ENCODE results near the gene LMCD1. TPM values are rescaled to one million over a fixed set of nuclear protein-coding genes. Genes with fewer than 3 reads are reported as not detected.
"Not testable (repeated sequence)": the region's sequence is repeated elsewhere in the genome, so short reads cannot be mapped to it uniquely, and the experiment has no call there.

Gene LMCD1
- total RNA-seq, 2 donors from 2014 or later = 1.6 to 9.8 TPM

DNA sequence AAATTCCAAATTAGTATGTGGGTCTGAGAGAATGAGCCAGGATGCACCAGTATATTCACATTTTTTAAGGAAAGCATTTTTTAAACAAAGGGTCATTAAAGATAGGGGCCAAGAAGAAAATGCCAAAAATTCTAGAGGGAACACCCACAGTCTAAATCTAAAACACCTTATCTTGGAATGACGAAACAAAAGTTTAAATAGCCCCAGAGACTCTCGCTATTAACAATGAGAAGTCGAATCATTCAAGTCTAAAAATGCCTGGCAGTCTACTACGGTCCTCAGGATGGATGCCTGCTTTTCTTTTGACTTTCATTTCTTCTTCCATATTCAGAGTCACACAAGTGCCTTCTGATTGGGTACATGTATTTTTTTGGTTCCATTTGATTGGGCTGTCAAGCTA is 76.7 kb downstream of the LMCD1 start:
- no peak overlapping the region for H3K27ac Mint-ChIP-seq
- no peaks in the 10 kb centered on the region for H3K36me3 Mint-ChIP-seq (ENCODE audit: low read depth)
- no peaks in the 10 kb centered on the region for H3K9me3 Mint-ChIP-seq
- peaks cover 3% of the 10 kb centered on the region for H3K27me3 Mint-ChIP-seq
- ATAC-seq (replicated peaks) = no peak
- H3K4me3 Mint-ChIP-seq = no peak overlapping the region
- H3K4me1 Mint-ChIP-seq = no peaks in the 10 kb centered on the region

DNA sequence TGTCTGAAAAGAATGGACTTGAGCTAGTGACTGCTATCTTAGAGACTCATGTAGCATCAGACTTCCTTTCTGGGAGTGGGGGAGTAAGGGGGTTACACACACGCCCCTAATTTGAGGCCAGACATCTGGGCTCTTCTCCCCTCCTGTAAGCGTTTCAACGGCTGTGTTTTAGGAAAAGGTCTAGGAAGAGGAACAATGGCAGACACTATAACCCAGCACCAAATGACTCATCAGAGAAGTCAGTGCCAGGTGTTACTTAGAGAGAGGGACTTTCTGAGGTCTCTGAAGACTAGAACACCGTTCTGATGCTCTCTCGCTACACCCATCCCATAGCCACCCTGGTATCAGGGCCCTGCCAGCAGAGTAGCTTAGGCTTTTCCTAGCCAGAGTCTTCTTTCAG is 77.5 kb downstream of the LMCD1 start:
- Mint-ChIP-seq H3K27ac (no peak overlapping the region), H3K9me3 (no peaks in the 10 kb centered on the region), H3K36me3 (ENCODE audit: low read depth) (no peaks in the 10 kb centered on the region), H3K27me3 (peaks cover 3% of the 10 kb centered on the region), H3K4me1 (no peaks in the 10 kb centered on the region), H3K4me3 (no peak overlapping the region)
- ATAC-seq (replicated peaks) = no peak

DNA sequence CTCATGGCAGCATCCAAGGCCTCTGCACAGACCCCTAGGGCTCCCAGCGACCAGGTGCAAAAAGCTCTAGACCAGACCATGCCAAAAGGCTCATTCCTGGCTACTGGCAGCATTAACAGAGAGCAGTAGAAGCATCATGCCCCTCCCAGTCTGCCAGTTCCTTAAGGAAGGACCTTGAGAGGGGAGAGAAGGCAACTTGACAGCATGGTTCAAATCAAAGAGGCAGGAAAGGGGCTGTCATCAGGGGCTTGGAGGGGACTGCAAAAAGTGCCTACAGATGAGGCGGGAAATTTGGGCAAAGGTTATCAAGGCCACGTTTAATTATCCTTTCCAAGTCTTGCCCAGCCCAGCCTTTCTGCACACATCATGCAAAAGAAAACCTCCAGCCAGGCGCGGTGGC is 78.3 kb downstream of the LMCD1 start:
- no peak for ATAC-seq (replicated peaks)
- no peak overlapping the region for H3K27ac Mint-ChIP-seq
- peaks cover 3% of the 10 kb centered on the region for H3K27me3 Mint-ChIP-seq
- no peaks in the 10 kb centered on the region for H3K36me3 Mint-ChIP-seq (ENCODE audit: low read depth)
- H3K9me3 Mint-ChIP-seq = no peaks in the 10 kb centered on the region
- no peaks in the 10 kb centered on the region for H3K4me1 Mint-ChIP-seq
- H3K4me3 Mint-ChIP-seq = no peak overlapping the region

DNA sequence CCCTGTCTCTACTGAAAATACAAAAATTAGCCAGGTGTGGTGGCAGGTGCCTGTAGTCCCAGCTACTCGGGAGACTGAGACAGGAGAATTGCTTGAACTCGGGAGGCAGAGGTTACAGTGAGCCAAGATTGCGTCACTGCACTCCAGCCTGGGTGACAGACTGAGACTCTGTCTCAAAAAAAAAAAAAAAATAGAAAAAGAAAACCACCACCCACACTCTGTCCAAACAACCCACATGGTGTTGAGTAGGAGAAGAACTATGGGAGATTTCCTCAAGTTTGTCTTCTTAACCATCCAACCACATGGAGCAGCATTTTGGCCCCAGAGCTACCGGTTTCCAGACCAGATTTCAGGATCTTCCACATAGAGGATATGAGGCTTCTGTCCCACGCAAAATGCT is 78.8 kb downstream of the LMCD1 start:
- H3K36me3 Mint-ChIP-seq (ENCODE audit: low read depth); H3K27ac Mint-ChIP-seq; H3K4me3 Mint-ChIP-seq; H3K9me3 Mint-ChIP-seq; H3K27me3 Mint-ChIP-seq; ATAC-seq (replicated peaks); H3K4me1 Mint-ChIP-seq: not testable (repeated sequence)

DNA sequence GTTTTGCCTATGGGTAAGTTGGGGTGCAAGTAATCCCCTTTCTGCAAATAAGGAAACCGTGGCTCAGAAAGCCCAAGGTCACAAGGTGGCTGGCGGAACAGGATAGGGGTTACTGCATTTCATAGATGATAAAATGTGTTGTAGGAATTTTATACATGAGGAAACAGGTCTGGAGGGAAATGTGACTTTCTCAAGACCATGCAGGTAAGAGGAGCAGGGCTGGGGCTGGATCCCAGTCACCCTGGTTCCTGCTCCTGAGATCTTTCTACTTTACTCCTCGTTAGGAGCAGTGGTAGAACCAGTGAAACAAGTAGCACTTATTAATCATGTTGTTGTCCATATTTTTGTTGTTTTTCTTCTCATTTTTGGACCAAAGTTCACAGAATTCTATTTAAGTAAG is 79.8 kb downstream of the LMCD1 start:
- no peak for ATAC-seq (replicated peaks)
- no peaks in the 10 kb centered on the region for H3K4me1 Mint-ChIP-seq
- H3K27ac Mint-ChIP-seq = no peak overlapping the region
- H3K36me3 Mint-ChIP-seq (ENCODE audit: low read depth) = no peaks in the 10 kb centered on the region
- peaks cover 3% of the 10 kb centered on the region for H3K27me3 Mint-ChIP-seq
- no peaks in the 10 kb centered on the region for H3K9me3 Mint-ChIP-seq
- H3K4me3 Mint-ChIP-seq = no peak overlapping the region

DNA sequence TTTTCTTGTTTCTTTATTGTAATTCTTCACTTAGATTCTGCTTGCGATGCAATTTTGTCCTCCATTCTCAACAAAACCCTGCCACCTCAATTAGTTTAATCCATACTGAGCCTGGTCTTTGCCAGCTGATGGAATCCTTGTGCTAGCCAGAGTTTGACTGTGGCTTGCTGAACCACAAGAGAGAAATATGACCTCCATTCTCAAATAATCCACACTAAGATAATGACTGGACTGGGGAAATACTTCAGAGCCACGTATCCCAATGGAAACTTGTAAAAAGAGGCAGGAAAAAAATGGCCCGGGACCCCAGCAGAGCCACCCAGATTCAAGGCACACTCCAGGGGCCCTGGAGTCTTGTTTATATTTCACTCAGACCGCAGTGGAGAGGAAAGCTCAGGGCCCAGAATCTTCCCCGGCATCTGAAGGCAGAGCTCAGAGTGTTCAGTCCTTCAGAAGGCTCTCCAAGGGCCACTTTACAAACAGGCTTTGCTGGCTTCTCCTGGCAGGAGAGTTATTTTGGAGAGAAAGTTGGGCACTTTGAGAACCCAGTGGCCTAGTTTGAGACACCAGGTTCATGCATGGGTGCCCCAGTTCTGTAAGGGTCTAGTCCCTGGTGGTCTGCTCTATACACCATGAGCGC is 80.3 kb downstream of the LMCD1 start:
- no peak overlapping the region for H3K27ac Mint-ChIP-seq
- no peak overlapping the region for H3K4me3 Mint-ChIP-seq
- no peaks in the 10 kb centered on the region for H3K9me3 Mint-ChIP-seq
- ATAC-seq (replicated peaks) = no peak
- peaks cover 3% of the 10 kb centered on the region for H3K27me3 Mint-ChIP-seq
- H3K36me3 Mint-ChIP-seq (ENCODE audit: low read depth) = no peaks in the 10 kb centered on the region
- H3K4me1 Mint-ChIP-seq = no peaks in the 10 kb centered on the region

DNA sequence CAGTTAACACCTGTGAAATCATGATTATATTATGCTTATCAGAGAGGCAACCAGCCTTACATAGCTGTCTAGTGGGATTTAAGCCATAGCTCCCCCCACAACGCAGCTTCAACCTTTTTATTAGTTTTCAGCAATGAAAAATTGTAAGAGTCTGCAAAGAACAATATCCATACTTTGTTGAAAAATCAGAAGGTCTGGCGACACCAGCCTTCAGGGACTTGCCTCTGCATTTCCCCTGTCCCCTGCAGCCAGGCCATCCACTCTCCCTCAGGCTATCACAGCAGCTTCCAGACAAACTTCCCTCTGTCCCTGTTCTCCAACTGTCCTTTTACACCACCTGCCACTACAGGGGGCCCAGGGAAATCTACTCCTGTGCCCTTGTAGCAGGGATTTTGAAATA is 83.0 kb downstream of the LMCD1 start:
- ATAC-seq (replicated peaks) = no peak
- no peaks in the 10 kb centered on the region for H3K36me3 Mint-ChIP-seq (ENCODE audit: low read depth)
- H3K4me3 Mint-ChIP-seq = no peak overlapping the region
- no peaks in the 10 kb centered on the region for H3K4me1 Mint-ChIP-seq
- peaks cover 3% of the 10 kb centered on the region for H3K27me3 Mint-ChIP-seq
- no peaks in the 10 kb centered on the region for H3K9me3 Mint-ChIP-seq
- H3K27ac Mint-ChIP-seq = no peak overlapping the region

DNA sequence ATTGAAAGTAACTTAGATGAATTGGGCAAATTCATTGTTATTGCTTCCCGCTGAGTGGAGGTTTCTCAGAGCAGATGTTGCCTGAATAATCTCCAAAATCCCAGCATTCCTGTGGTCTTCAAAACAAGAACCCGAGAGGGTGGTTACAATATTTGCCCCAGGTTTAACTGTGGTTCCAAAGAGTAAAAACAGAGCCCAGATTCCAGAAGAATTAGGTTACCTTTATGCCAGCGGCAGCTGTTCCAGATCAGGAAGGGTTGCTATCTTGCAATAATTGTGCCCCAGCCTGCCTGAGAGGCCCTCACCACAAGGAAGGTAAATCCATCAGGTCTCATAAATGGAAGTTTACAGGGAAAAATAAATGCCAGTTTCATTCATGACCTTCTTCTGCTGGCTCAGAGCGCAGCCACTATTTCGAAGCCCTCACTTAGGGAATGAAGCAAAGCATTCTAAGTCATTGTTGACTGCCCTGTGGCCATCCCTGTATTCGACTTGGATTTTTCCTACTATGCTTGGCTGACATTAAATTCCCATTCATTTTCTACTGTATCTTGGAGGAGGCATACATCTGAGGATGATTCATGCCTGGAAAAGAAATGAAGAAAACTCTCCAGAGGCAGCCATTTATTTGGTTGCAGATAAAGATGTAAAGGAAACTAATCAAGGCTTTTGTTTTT is 88.4 kb downstream of the LMCD1 start:
- H3K27ac Mint-ChIP-seq = no peak overlapping the region
- no peaks in the 10 kb centered on the region for H3K36me3 Mint-ChIP-seq (ENCODE audit: low read depth)
- no peaks in the 10 kb centered on the region for H3K9me3 Mint-ChIP-seq
- no peaks in the 10 kb centered on the region for H3K4me1 Mint-ChIP-seq
- peaks cover 6% of the 10 kb centered on the region for H3K27me3 Mint-ChIP-seq
- no peak for ATAC-seq (replicated peaks)
- no peak overlapping the region for H3K4me3 Mint-ChIP-seq

DNA sequence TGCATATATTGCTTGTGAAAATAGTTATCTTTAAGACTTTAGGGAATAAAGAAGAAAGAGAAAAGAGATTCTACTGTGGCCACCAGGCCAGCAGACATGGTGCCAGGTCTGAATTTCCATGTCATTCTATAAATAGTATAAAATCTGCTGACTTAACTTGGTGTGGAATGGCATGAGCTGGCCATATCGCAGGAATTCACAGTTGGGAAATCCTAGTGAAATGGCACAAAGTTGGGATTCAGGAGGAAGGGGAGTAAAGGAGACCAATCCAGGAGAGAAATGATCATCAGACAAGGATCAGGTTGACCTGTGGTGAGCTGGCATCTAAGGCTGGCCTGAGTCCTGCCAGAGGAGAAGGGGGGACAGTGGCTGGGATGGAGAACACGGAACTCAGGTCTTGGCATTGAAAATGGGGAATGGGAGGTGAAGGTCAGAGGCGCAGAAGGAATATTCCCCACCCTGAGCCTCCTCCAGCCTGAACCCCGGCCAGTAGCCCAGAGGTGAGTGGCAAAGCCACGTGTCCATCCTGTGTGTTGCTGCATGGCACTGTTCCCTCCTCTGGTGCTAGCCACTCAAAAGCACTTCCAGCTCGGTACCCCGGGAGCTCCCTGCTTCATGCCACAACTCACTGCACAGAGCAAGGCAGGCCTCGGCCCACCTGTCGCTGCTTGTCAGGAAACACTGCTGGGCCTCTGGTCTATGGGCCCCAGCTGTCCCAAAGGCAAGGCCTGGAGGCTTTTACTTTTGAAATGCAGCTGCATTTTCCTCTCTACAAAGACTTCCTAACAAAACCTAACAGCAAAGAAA is 91.6 kb downstream of the LMCD1 start:
- Mint-ChIP-seq H3K36me3 (ENCODE audit: low read depth) (no peaks in the 10 kb centered on the region), H3K4me3 (no peak overlapping the region), H3K27me3 (peaks cover 12% of the 10 kb centered on the region), H3K9me3 (no peaks in the 10 kb centered on the region), H3K4me1 (no peaks in the 10 kb centered on the region), H3K27ac (no peak overlapping the region)
- ATAC-seq (replicated peaks) = no peak

DNA sequence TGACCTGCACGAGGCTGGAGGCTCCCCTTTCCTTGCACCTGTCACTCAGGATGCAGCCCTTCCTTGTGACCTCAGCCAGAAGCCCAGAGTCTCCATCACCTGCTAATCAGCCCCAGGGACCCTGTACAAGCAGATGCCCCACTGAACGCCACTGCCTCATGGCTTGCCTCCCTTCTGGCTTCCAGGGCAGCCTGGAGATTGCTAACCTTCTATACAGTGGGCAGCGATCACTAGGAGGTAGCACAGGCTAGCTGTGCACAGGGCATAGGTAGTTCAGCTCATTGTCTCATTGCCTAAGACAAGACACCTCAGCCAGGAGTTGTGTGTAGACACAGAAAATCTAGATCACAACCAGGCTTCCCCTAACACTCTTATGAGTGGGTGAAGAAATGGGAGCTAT is 93.6 kb downstream of the LMCD1 start:
- peaks cover 12% of the 10 kb centered on the region for H3K27me3 Mint-ChIP-seq
- H3K4me1 Mint-ChIP-seq = no peaks in the 10 kb centered on the region
- no peak overlapping the region for H3K27ac Mint-ChIP-seq
- H3K36me3 Mint-ChIP-seq (ENCODE audit: low read depth) = no peaks in the 10 kb centered on the region
- H3K9me3 Mint-ChIP-seq = no peaks in the 10 kb centered on the region
- ATAC-seq (replicated peaks) = no peak
- H3K4me3 Mint-ChIP-seq = no peak overlapping the region

DNA sequence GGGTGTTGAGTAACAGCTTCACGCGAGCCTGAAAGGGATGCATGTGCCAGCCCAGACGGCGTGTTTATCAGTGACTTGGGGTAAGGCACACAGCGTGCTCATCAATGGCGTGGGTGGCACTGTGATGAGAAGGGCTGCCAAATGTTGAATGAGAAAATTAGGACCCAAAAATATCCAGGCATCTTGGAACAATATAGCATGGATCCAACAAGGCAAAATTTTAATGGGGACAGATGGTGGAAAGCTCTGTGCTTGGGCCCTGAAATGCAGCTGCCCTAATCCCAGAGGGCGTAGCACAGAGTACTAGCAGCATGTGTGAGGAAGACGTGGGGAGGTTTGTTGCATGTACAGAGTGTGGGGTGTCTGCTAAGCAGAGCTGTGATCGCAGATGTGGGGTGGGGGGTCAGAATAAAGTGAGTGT is 94.1 kb downstream of the LMCD1 start:
- Mint-ChIP-seq H3K4me1 (no peaks in the 10 kb centered on the region), H3K27ac (no peak overlapping the region), H3K9me3 (no peaks in the 10 kb centered on the region), H3K27me3 (peaks cover 12% of the 10 kb centered on the region), H3K36me3 (ENCODE audit: low read depth) (no peaks in the 10 kb centered on the region), H3K4me3 (no peak overlapping the region)
- ATAC-seq (replicated peaks) = no peak

DNA sequence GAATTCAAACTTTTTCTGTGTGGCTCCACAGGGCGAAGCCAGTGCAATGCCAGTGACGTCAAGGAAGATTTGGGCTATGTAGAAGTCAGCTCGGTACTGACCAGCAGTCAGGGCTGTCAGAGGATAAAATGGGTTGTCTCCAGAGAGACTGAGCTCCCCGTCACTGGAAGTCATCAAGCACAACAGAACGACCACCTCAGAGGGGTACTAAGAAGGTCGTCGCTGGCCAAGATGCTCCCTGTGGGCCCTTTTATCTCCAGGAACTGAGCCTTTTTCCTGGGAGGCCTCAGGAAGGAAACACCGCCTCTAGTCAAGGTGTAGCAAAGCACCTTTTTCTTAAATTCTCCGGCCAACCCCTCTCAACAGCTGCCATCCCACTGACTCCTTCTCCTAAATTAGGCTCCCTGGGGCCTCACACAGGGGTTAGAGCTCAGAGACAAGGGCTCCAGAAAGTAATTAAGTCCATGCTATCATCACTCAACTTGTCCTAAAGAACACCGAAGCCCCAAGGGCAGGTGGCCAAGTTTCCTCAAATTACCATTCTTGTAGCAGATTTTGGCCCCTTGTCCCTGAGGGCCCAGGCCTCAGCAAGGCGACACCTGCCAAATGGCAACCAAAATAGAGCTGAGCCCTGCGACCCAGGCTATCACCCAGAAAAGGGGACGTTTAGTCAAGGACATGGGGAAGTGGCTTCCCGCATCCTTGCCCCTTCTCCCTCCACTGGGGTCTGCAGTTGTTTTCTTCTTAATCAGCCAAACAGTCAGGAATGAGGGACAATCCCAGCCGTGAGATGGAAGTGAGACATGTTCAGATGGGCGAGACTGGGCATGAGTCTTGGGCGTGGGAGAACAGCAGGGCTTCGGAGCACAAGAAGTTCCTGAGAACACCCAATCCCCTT is 94.9 kb downstream of the LMCD1 start:
- no peaks in the 10 kb centered on the region for H3K4me1 Mint-ChIP-seq
- no peaks in the 10 kb centered on the region for H3K36me3 Mint-ChIP-seq (ENCODE audit: low read depth)
- ATAC-seq (replicated peaks) = no peak
- H3K27me3 Mint-ChIP-seq = peaks cover 8% of the 10 kb centered on the region
- no peak overlapping the region for H3K27ac Mint-ChIP-seq
- no peaks in the 10 kb centered on the region for H3K9me3 Mint-ChIP-seq
- no peak overlapping the region for H3K4me3 Mint-ChIP-seq

DNA sequence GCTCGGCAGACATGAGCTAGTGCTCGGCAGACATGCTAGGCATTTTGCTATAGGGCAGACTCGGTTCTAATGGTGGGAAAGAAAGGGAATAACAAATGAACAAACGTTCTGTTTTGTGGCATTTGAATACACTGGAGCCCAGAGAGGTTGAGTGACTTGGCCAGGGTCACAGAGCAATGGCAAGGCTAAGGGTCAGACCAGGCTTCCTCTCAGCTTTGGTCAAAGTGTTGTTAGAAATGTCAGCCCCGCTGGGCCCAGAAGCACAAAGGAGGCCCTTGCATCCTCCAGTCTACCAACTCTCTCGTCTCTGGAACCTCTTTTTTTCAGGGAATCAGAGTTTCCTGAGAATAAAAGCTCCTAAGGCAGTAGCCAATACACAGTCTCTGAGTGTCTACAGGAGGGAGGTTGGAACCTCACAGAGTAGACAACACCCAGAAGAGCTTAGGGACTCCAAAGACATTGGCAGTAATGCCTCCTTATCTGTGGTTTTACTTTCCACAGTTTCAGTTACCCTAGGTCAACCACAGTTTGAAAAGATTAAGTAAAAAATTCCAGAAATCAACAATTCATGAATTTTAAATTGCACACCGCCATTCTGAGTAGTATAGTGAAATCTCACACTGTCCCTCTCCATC is 95.7 kb downstream of the LMCD1 start:
- no peaks in the 10 kb centered on the region for H3K36me3 Mint-ChIP-seq (ENCODE audit: low read depth)
- no peaks in the 10 kb centered on the region for H3K9me3 Mint-ChIP-seq
- H3K27ac Mint-ChIP-seq = no peak overlapping the region
- ATAC-seq (replicated peaks) = no peak
- H3K27me3 Mint-ChIP-seq = peaks cover 8% of the 10 kb centered on the region
- no peak overlapping the region for H3K4me3 Mint-ChIP-seq
- H3K4me1 Mint-ChIP-seq = no peaks in the 10 kb centered on the region

DNA sequence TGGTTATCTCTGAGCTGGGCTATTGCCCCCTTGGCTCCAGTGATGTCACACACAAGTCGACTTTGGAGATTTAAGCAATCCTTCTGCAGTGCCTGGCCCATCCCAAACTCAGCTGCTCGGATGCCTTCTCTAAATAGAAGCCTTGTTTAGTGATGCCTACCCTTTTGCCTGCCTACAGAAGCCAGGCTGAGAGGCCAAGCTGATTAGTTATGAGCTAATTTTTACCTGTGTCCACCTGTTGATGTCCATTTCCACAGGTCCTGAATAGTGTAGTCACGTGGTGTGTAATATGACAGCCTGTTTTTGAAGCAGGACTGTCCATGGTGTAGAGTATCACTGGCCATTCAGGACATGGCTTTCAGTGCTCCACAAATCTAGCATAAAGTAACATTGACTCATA is 97.5 kb downstream of the LMCD1 start:
- H3K9me3 Mint-ChIP-seq = no peaks in the 10 kb centered on the region
- no peaks in the 10 kb centered on the region for H3K4me1 Mint-ChIP-seq
- H3K27me3 Mint-ChIP-seq = peaks cover 8% of the 10 kb centered on the region
- no peaks in the 10 kb centered on the region for H3K36me3 Mint-ChIP-seq (ENCODE audit: low read depth)
- no peak overlapping the region for H3K27ac Mint-ChIP-seq
- H3K4me3 Mint-ChIP-seq = no peak overlapping the region
- no peak for ATAC-seq (replicated peaks)

Data from activated T-helper 17 cell treated with anti-CD3 and anti-CD28 coated beads, Interleukin-2, amount 50 U/mL, for 72 hours (primary cell).